HepG2 (cell line): ENCODE measurements around the gene MYH7. TPM values are rescaled to one million over a fixed set of nuclear protein-coding genes. Genes with fewer than 3 reads are reported as not detected.

ENCODE experiments used
- ARID2 ChIP-seq: sonication (generic); formaldehyde crosslinking; IDR thresholded peaks from 2 replicates; pipeline ENCODE4 v1.8.1; 2022; ENCODE audit warnings: mild to moderate bottlenecking, missing genetic modification reagents, borderline replicate concordance
- ARID3A ChIP-seq: IDR thresholded peaks from 2 replicates; pipeline ENCODE4 v1.6.1; 2012; ENCODE audit warnings: low read depth, low read length, improper control_type of control experiment
- ARNT ChIP-seq: fragments of 450-650 bp; IDR thresholded peaks from 2 replicates; pipeline ENCODE4 v1.6.1; 2017
- ARNTL ChIP-seq: sonication (generic); formaldehyde crosslinking; IDR thresholded peaks from 2 replicates; pipeline ENCODE4 v1.4.0; 2020; ENCODE audit warnings: mild to moderate bottlenecking, missing genetic modification reagents
- ETV5 ChIP-seq: IDR thresholded peaks from 2 replicates; pipeline ENCODE4 v1.6.1; 2018; ENCODE audit warnings: missing biosample characterization, missing genetic modification reagents, inconsistent platforms, borderline replicate concordance
- FOXK2 ChIP-seq: fragments of 450-650 bp; IDR thresholded peaks from 2 replicates; pipeline ENCODE4 v1.6.1; 2016
- JDP2 ChIP-seq: sonication (generic); formaldehyde crosslinking; IDR thresholded peaks from 2 replicates; pipeline ENCODE4 v1.8.1; 2022; ENCODE audit warnings: missing genetic modification reagents, borderline replicate concordance
- MLLT10 ChIP-seq: sonication (generic); formaldehyde crosslinking; IDR thresholded peaks from 2 replicates; pipeline ENCODE4 v1.4.0; 2020; ENCODE audit warnings: missing genetic modification reagents
- MLXIP ChIP-seq: sonication (generic); formaldehyde crosslinking; IDR thresholded peaks from 2 replicates; pipeline ENCODE4 v1.9.0; 2021; ENCODE audit warnings: missing genetic modification reagents, borderline replicate concordance
- PHB2 ChIP-seq: fragments of 450-650 bp; IDR thresholded peaks from 2 replicates; pipeline ENCODE4 v1.6.1; 2018; ENCODE audit not compliant: partially characterized antibody
- RFX1 ChIP-seq: fragments of 450-650 bp; IDR thresholded peaks from 2 replicates; pipeline ENCODE4 v1.6.1; 2017
- SUZ12 ChIP-seq: fragments of 150-350 bp; IDR thresholded peaks from 2 replicates; pipeline ENCODE4 v1.6.1; 2014; ENCODE audit warnings: low read depth, low read length
- ZNF124 ChIP-seq: sonication (generic); formaldehyde crosslinking; IDR thresholded peaks from 2 replicates; pipeline ENCODE4 v1.4.0; 2020; ENCODE audit warnings: missing genetic modification reagents
- ZNF136 ChIP-seq: sonication (generic); formaldehyde crosslinking; IDR thresholded peaks from 2 replicates; pipeline ENCODE4 v1.8.1; 2022; ENCODE audit warnings: low read depth, mild to moderate bottlenecking, moderate library complexity, missing genetic modification reagents
- ZNF337 ChIP-seq: sonication (generic); formaldehyde crosslinking; IDR thresholded peaks from 2 replicates; pipeline ENCODE4 v1.5.1; 2020; ENCODE audit warnings: missing genetic modification reagents, low read depth, mild to moderate bottlenecking, borderline replicate concordance
- ZNF383 ChIP-seq: sonication (generic); formaldehyde crosslinking; IDR thresholded peaks from 2 replicates; pipeline ENCODE4 v1.4.0; 2020; ENCODE audit warnings: missing genetic modification reagents, mild to moderate bottlenecking, borderline replicate concordance
- ZNF512 ChIP-seq: sonication (generic); formaldehyde crosslinking; IDR thresholded peaks from 2 replicates; pipeline ENCODE4 v1.4.0; 2020; ENCODE audit warnings: mild to moderate bottlenecking, missing genetic modification reagents
- ZNF530 ChIP-seq: sonication (generic); formaldehyde crosslinking; IDR thresholded peaks from 2 replicates; pipeline ENCODE4 v1.5.0; 2020; ENCODE audit warnings: low read depth, mild to moderate bottlenecking, missing genetic modification reagents
- ZNF674 ChIP-seq: sonication (generic); formaldehyde crosslinking; IDR thresholded peaks from 2 replicates; pipeline ENCODE4 v1.5.0; 2020; ENCODE audit warnings: low read depth, mild to moderate bottlenecking, missing genetic modification reagents
- polyA plus RNA-seq, 8 experiments: library from polyadenylated mRNA; depleted of rRNA in 3 of 8; stranded (reverse) in 7 of 8; unstranded in 1 of 8; fragments of >200 nt; fragmentation: Illumina TruSeq in 4 of 8; extraction: Trizol in 4 of 8; gene quantifications; 2 replicates each; pipeline versions ENCODE4 v1.2.1 to v1.2.3, GENCODE V29; 2011 to 2016; ENCODE audit warnings: low read depth in 4 of 8, missing spikeins in 1 of 8, mixed read lengths in 1 of 8; ENCODE audit not compliant: insufficient read depth in 1 of 8
- total RNA-seq, 5 experiments: library from RNA; depleted of rRNA; stranded (reverse); fragments of >200 nt; fragmentation: Illumina TruSeq; extraction: Trizol; gene quantifications; 2 replicates each; pipeline ENCODE4 v1.2.3, GENCODE V29; 2016; ENCODE audit warnings: low read depth in 1 of 5
- TF ChIP-seq, protein P1 (sequence below): sonication (generic); formaldehyde crosslinking; IDR thresholded peaks from 2 replicates; pipeline ENCODE4 v1.4.0; 2020; ENCODE audit warnings: missing genetic modification reagents

The MYH7 gene
- total and polyA plus RNA-seq, 2 of the 13 experiments (the other 11 are each of a cell fraction or from before 2014, with no cell fraction given) = 0.04 TPM; not detected in 1

DNA sequence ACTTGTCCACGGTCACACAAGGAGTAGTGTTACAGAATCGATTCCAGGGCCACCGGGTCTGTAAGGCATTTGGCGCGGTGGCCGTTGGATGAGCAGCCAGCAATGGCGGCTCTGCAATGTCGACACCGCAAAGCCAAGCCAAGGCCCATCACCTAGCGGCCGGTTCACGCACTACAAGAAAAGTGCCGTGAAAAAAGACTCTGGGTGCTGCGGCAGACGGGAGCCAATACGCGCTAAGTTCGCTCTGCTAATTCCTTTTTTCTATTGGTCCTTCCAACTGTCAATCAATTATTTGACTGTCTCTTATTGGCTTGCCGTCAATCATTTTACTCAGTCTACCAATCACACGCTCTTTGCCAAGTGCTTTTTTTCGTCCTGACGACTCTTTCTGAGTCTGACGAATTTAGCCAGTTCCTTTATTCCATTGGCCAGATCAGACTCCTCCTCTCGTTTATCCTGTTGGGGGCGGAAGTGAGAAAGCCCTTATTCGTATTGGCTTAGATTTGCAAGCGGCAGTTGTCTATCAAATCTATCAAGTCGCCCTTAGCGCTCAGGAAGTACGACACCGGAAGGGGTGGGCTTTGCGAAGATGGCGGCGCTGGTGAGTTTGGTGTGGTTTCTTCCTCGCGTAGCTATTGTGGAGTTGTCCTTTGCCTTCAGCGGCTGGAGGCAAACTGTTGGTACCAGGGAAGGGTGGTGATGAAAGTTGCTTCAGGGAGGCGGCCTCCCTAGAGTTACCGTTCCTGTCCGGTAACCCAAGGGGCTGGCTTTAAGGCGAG lies 33.9 kb upstream of the MYH7 start, which contains the start of gene NGDN (continued):
- TF ChIP-seq, protein P1, sequence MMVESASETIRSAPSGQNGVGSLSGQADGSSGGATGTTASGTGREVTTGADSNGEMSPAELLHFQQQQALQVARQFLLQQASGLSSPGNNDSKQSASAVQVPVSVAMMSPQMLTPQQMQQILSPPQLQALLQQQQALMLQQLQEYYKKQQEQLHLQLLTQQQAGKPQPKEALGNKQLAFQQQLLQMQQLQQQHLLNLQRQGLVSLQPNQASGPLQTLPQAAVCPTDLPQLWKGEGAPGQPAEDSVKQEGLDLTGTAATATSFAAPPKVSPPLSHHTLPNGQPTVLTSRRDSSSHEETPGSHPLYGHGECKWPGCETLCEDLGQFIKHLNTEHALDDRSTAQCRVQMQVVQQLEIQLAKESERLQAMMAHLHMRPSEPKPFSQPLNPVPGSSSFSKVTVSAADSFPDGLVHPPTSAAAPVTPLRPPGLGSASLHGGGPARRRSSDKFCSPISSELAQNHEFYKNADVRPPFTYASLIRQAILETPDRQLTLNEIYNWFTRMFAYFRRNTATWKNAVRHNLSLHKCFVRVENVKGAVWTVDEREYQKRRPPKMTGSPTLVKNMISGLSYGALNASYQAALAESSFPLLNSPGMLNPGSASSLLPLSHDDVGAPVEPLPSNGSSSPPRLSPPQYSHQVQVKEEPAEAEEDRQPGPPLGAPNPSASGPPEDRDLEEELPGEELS (CRISPR knock-in tag) = peak; percentile 64
- TF ChIP-seq ETV5 (CRISPR knock-in tag) (peak; percentile 82; the same call in 1 of the 2 replicates), JDP2 (no peak), MLXIP (CRISPR knock-in tag) (peak; percentile 74; the same call in 1 of the 2 replicates), ARNT (no peak), FOXK2 (peak; percentile 51; the same call in 1 of the 2 replicates), SUZ12 (no peak), ZNF530 (0 out of 2 replicates have a peak, but pooled peaks have one; percentile 62), MLLT10 (CRISPR knock-in tag) (no peak), ZNF337 (CRISPR knock-in tag) (peak; percentile 45; the same call in 1 of the 2 replicates), ARID2 (CRISPR knock-in tag) (0 out of 2 replicates have a peak, but pooled peaks have one; percentile 79), ARID3A (peak; percentile 96), RFX1 (no peak; the same call in 1 of the 2 replicates), ZNF512 (CRISPR knock-in tag) (no peak; the same call in 1 of the 2 replicates), PHB2 (no peak), ZNF674 (peak; percentile 98; the same call in 1 of the 2 replicates), ZNF136 (CRISPR knock-in tag) (peak; percentile 81; the same call in 1 of the 2 replicates), ZNF124 (peak; percentile 92), ARNTL (CRISPR knock-in tag) (peak; percentile 71), ZNF383 (CRISPR knock-in tag) (no peak)
